Left renal pelvis (tissue), 4 donors: Measurements from ENCODE around the gene TAF9. TPM values are rescaled to one million over a fixed set of nuclear protein-coding genes. Genes with fewer than 3 reads are reported as not detected.
"Not testable (repeated sequence)": the region's sequence is repeated elsewhere in the genome, so short reads cannot be mapped to it uniquely, and the experiment has no call there.

Source experiments
- DNase-seq, 4 donors: peaks; one replicate each; pipeline ENCODE4 v3.0.0-alpha.2; 2013; ENCODE audit warnings: low read depth in 4 of 4, low spot score in 3 of 4
- polyA plus RNA-seq, 4 donors: library from polyadenylated mRNA; unstranded; fragments of 120-200 nt; gene quantifications; one replicate each; pipeline ENCODE4 v1.2.1, GENCODE V29; 2013; ENCODE audit not compliant: insufficient read length in 4 of 4

The TAF9 gene
- polyA plus RNA-seq, 4 donors = 50.9 to 61.9 (median 57.5) TPM

- no peak for DNase-seq
Measured at GRCh38 chr5:69341520-69342161, 27.7 kb downstream of the TAF9 start.

- DNase-seq = no peak
Measured at GRCh38 chr5:69335341-69335935, 33.9 kb downstream of the TAF9 start.

- DNase-seq = peak; percentile 29 to 60 (median 56)
Measured at GRCh38 chr5:69334793-69335268, 34.5 kb downstream of the TAF9 start.

GRCh38 chr5:69333668-69334315 lies 35.5 kb downstream of the TAF9 start:
- DNase-seq = not testable (repeated sequence)

GRCh38 chr5:69331528-69332445 lies 37.5 kb downstream of the TAF9 start:
- no peak for DNase-seq

- DNase-seq = no peak
Measured at GRCh38 chr5:69329905-69330489, 39.3 kb downstream of the TAF9 start.

GRCh38 chr5:69326365-69326764 lies 43.0 kb downstream of the TAF9 start:
- no peak for DNase-seq

- no peak for DNase-seq
Measured at GRCh38 chr5:69317391-69317790, 51.9 kb downstream of the TAF9 start.

- no peak for DNase-seq
Measured at GRCh38 chr5:69315972-69316371, 53.3 kb downstream of the TAF9 start.

Other genes with a start within 250 kb of the TAF9 start
- 10 to 100 TPM; 72.0 to 96.2 (median 93.6) TPM for gene CCNB1, start 202.4 kb downstream of the TAF9 start, polyA plus RNA-seq
- gene CENPH, start 179.9 kb downstream of the TAF9 start, polyA plus RNA-seq = 10 to 100 TPM; 20.7 to 33.7 (median 25.3) TPM
- 10 to 100 TPM; 25.7 to 46.3 (median 41.9) TPM for gene CDK7, start 134.6 kb downstream of the TAF9 start, polyA plus RNA-seq
- 10 to 100 TPM in 3 of 4 donors, 1 to 10 TPM in 1; 9.8 to 15.7 (median 10.9) TPM for gene CCDC125, start 36.7 kb downstream of the TAF9 start, polyA plus RNA-seq
- 10 to 100 TPM; 63.5 to 85.3 (median 75.6) TPM for gene AK6, start within 50 bp of the TAF9 start, polyA plus RNA-seq
- 10 to 100 TPM; 30.6 to 44.6 (median 38.2) TPM for gene RAD17, start 298 bp upstream of the TAF9 start, polyA plus RNA-seq
- 10 to 100 TPM in 3 of 4 donors, 1 to 10 TPM in 1; 2.0 to 29.5 (median 26.7) TPM for gene MARVELD2, start 45.6 kb upstream of the TAF9 start, polyA plus RNA-seq
- 10 to 100 TPM in 3 of 4 donors, 1 to 10 TPM in 1; 6.4 to 44.2 (median 41.2) TPM for gene OCLN, start 123.3 kb upstream of the TAF9 start, polyA plus RNA-seq
- 10 to 100 TPM; 28.3 to 62.9 (median 38.8) TPM for gene GTF2H2C, start 190.7 kb upstream of the TAF9 start, polyA plus RNA-seq